Islet precursor cell (in vitro differentiated cells): Measurements from ENCODE around the gene BRSK2.
"Not testable (repeated sequence)": the region's sequence is repeated elsewhere in the genome, so short reads cannot be mapped to it uniquely, and the experiment has no call there.

Source experiments
- DNase-seq: peaks from one replicate; pipeline ENCODE4 v3.0.0-alpha.2; 2018

BRSK2 gene

GRCh38 chr11:1354125-1354938, 35.4 kb upstream of the BRSK2 start:
- no peak for DNase-seq

- DNase-seq = no peak
These were observed 33.7 kb upstream of the BRSK2 start for GRCh38 chr11:1356007-1356435.

GRCh38 chr11:1356478-1356960, 33.2 kb upstream of the BRSK2 start:
- no peak for DNase-seq

- no peak for DNase-seq
These were observed 31.4 kb upstream of the BRSK2 start for GRCh38 chr11:1358286-1358685.

GRCh38 chr11:1358931-1359330, 30.8 kb upstream of the BRSK2 start:
- not testable (repeated sequence) for DNase-seq

- no peak for DNase-seq
These were observed 30.2 kb upstream of the BRSK2 start for GRCh38 chr11:1359556-1359955.

- no peak for DNase-seq
These were observed 29.4 kb upstream of the BRSK2 start for GRCh38 chr11:1360181-1360834.

- DNase-seq = no peak
These were observed 28.8 kb upstream of the BRSK2 start for GRCh38 chr11:1360835-1361357.

GRCh38 chr11:1361882-1362281, 27.9 kb upstream of the BRSK2 start:
- no peak for DNase-seq

- DNase-seq = no peak
These were observed 22.0 kb upstream of the BRSK2 start for GRCh38 chr11:1367721-1368120.

GRCh38 chr11:1368216-1368615, 21.5 kb upstream of the BRSK2 start:
- no peak for DNase-seq

GRCh38 chr11:1368966-1369365, 20.8 kb upstream of the BRSK2 start:
- DNase-seq = no peak

- no peak for DNase-seq
These were observed 20.2 kb upstream of the BRSK2 start for GRCh38 chr11:1369371-1370005.

- no peak for DNase-seq
These were observed 19.3 kb upstream of the BRSK2 start for GRCh38 chr11:1370186-1371025.

- no peak for DNase-seq
These were observed 18.8 kb upstream of the BRSK2 start for GRCh38 chr11:1371026-1371325.

GRCh38 chr11:1371377-1371776, 18.4 kb upstream of the BRSK2 start:
- DNase-seq = no peak

- no peak for DNase-seq
These were observed 17.8 kb upstream of the BRSK2 start for GRCh38 chr11:1371836-1372465.

- no peak for DNase-seq
These were observed 17.1 kb upstream of the BRSK2 start for GRCh38 chr11:1372660-1373059.

GRCh38 chr11:1373536-1374214, 16.1 kb upstream of the BRSK2 start:
- no peak for DNase-seq

GRCh38 chr11:1375161-1375954, 14.4 kb upstream of the BRSK2 start:
- no peak for DNase-seq

GRCh38 chr11:1375955-1376258, 13.8 kb upstream of the BRSK2 start:
- no peak for DNase-seq
